ENCODE measurements around the gene YOD1. TPM values are rescaled to one million over a fixed set of nuclear protein-coding genes. Genes with fewer than 3 reads are reported as not detected.

Gene YOD1
- polyA plus RNA-seq, 1 donor from 2014 or later = 9.3 TPM

DNA sequence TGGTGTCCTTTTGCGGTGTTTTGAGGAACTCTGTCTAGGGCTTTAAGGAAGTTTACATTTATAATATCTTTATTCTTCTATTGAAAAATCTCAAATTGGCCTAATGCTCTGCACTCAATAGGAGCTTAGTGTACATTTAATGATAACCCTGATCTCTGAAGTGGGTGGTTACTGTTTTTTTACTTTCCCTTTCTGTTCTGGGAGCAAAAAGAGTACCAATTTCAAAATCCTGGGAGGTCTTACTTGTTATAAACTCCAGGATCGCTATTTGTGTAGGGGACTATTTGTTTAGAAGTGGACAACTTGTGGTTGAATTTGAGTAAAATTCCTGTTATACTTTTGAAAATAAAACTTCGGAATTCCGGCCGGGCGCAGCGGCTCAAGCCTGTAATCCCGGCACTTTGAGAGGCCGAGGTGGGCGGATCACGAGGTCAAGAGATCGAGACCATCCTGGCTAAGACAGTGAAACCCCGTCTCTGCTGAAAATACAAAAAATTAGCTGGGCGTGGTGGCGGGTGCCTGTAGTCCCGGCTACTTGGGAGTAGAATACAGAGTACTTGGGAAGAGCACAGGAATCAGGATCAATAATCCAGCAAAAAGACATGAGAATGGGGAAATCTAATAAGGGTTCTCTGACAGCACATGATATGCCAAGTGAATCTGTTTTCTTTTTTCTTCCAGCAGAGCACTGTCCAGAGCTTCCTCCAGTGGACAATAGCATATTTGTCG is 38.8 kb upstream of the YOD1 start:
- H3K4me2 ChIP-seq (ENCODE audit: low read length) = no peak overlapping the region
- no peak overlapping the region for H3K4me3 ChIP-seq (ENCODE audit: low read length)
- no peaks in the 10 kb centered on the region for H3K9me3 ChIP-seq (ENCODE audit: low read length)
- no peaks in the 10 kb centered on the region for H3K79me2 ChIP-seq (replicated peaks; ENCODE audit: insufficient read depth, low read length)
- H3K9me2 ChIP-seq (ENCODE audit: insufficient read depth, low read length) = no peaks in the 10 kb centered on the region
- no peaks in the 10 kb centered on the region for H3K36me3 ChIP-seq (ENCODE audit: insufficient read depth, low read length)
- TF ChIP-seq SMC3 (conservative IDR thresholded peaks at IDR 0.05; ENCODE audit: poor library complexity) = no peak
- TF ChIP-seq CTCF (IDR thresholded peaks at IDR 0.05; ENCODE audit: poor library complexity, severe bottlenecking) = no peak
- TF ChIP-seq EZH2 (IDR thresholded peaks at IDR 0.05; ENCODE audit: borderline replicate concordance, insufficient read depth, low read length, poor library complexity, severe bottlenecking) = no peak
- TF ChIP-seq EP300 (conservative IDR thresholded peaks at IDR 0.05; ENCODE audit: poor library complexity, severe bottlenecking) = no peak
- TF ChIP-seq RAD21 (conservative IDR thresholded peaks at IDR 0.05) = no peak
- no peak for TF ChIP-seq POLR2AphosphoS5 (IDR thresholded peaks at IDR 0.05)
- TF ChIP-seq, protein P1, sequence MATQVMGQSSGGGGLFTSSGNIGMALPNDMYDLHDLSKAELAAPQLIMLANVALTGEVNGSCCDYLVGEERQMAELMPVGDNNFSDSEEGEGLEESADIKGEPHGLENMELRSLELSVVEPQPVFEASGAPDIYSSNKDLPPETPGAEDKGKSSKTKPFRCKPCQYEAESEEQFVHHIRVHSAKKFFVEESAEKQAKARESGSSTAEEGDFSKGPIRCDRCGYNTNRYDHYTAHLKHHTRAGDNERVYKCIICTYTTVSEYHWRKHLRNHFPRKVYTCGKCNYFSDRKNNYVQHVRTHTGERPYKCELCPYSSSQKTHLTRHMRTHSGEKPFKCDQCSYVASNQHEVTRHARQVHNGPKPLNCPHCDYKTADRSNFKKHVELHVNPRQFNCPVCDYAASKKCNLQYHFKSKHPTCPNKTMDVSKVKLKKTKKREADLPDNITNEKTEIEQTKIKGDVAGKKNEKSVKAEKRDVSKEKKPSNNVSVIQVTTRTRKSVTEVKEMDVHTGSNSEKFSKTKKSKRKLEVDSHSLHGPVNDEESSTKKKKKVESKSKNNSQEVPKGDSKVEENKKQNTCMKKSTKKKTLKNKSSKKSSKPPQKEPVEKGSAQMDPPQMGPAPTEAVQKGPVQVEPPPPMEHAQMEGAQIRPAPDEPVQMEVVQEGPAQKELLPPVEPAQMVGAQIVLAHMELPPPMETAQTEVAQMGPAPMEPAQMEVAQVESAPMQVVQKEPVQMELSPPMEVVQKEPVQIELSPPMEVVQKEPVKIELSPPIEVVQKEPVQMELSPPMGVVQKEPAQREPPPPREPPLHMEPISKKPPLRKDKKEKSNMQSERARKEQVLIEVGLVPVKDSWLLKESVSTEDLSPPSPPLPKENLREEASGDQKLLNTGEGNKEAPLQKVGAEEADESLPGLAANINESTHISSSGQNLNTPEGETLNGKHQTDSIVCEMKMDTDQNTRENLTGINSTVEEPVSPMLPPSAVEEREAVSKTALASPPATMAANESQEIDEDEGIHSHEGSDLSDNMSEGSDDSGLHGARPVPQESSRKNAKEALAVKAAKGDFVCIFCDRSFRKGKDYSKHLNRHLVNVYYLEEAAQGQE (IDR thresholded peaks at IDR 0.05; ENCODE audit: borderline replicate concordance) = no peak
- no peak for TF ChIP-seq TAF1 (IDR thresholded peaks at IDR 0.05; ENCODE audit: low read depth)
- no peak for TF ChIP-seq MXI1 (conservative IDR thresholded peaks at IDR 0.05; ENCODE audit: poor library complexity, severe bottlenecking)
- no peaks in the 10 kb centered on the region for H3F3A ChIP-seq (ENCODE audit: insufficient read depth, low read length, poor library complexity, severe bottlenecking)
- no peaks in the 10 kb centered on the region for H4K20me1 ChIP-seq (ENCODE audit: insufficient read depth)
- no peaks in the 10 kb centered on the region for H3K27me3 ChIP-seq (ENCODE audit: insufficient read depth, low read depth, low read length)
- no peak overlapping the region for H3K27ac ChIP-seq (ENCODE audit: low read length)
- H3K9ac ChIP-seq (ENCODE audit: low read length) = no peak overlapping the region
- no peak overlapping the region for H2AFZ ChIP-seq (ENCODE audit: low read depth, low read length)

GRCh38 chr1:207088701-207089626 is 38.0 kb upstream of the YOD1 start, which contains the start of gene C4BPB:
Gene C4BPB (plus strand): TSS chr1:207088860. CDS start chr1:207089532, 672 bp downstream.
- TF ChIP-seq SMC3 (conservative IDR thresholded peaks at IDR 0.05; ENCODE audit: poor library complexity) (no peak), MXI1 (conservative IDR thresholded peaks at IDR 0.05; ENCODE audit: poor library complexity, severe bottlenecking) (no peak), CTCF (IDR thresholded peaks at IDR 0.05; ENCODE audit: poor library complexity, severe bottlenecking) (no peak), EZH2 (IDR thresholded peaks at IDR 0.05; ENCODE audit: borderline replicate concordance, insufficient read depth, low read length, poor library complexity, severe bottlenecking) (no peak), POLR2AphosphoS5 (IDR thresholded peaks at IDR 0.05) (no peak), RAD21 (conservative IDR thresholded peaks at IDR 0.05) (no peak), EP300 (conservative IDR thresholded peaks at IDR 0.05; ENCODE audit: poor library complexity, severe bottlenecking) (no peak), TAF1 (IDR thresholded peaks at IDR 0.05; ENCODE audit: low read depth) (no peak)
- TF ChIP-seq, protein P1 (IDR thresholded peaks at IDR 0.05; ENCODE audit: borderline replicate concordance) = no peak
- H3K9ac ChIP-seq (ENCODE audit: low read length) = no peak within 1 kb of the TSS

More at GRCh38 chr1:207088701-207089626, 38.0 kb upstream of the YOD1 start, which contains the start of gene C4BPB:
- Histone ChIP-seq H4K20me1 (ENCODE audit: insufficient read depth) (no peaks in the 10 kb centered on the region), H3K79me2 (replicated peaks; ENCODE audit: insufficient read depth, low read length) (no peaks in the 10 kb centered on the region), H3K27ac (ENCODE audit: low read length) (no peak within 1 kb of the TSS), H3K27me3 (ENCODE audit: insufficient read depth, low read depth, low read length) (no peaks in the 10 kb centered on the region), H3K9me2 (ENCODE audit: insufficient read depth, low read length) (no peaks in the 10 kb centered on the region), H2AFZ (ENCODE audit: low read depth, low read length) (no peak within 1 kb of the TSS), H3F3A (ENCODE audit: insufficient read depth, low read length, poor library complexity, severe bottlenecking) (no peaks in the 10 kb centered on the region), H3K4me2 (ENCODE audit: low read length) (no peak within 1 kb of the TSS), H3K4me3 (ENCODE audit: low read length) (no peak within 1 kb of the TSS), H3K9me3 (ENCODE audit: low read length) (no peaks in the 10 kb centered on the region), H3K36me3 (ENCODE audit: insufficient read depth, low read length) (no peaks in the 10 kb centered on the region)

Data from neural cell (in vitro differentiated cells).